IPS-11a (cell line): ENCODE results near the gene ARHGAP12.
"Not testable (repeated sequence)": the region's sequence is repeated elsewhere in the genome, so short reads cannot be mapped to it uniquely, and the experiment has no call there.

Experiments
- H3K4me3 ChIP-seq: one replicate; pipeline ENCODE4 v1.5.1; 2013; ENCODE audit warnings: low read depth, low read length, control low read depth

ARHGAP12 gene

GRCh38 chr10:31926160-31926559, 2.5 kb downstream of the ARHGAP12 start:
- H3K4me3 ChIP-seq, result no peak overlapping the region

GRCh38 chr10:31924833-31925232, 3.8 kb downstream of the ARHGAP12 start:
- no peak overlapping the region for H3K4me3 ChIP-seq

GRCh38 chr10:31923389-31923788, 5.2 kb downstream of the ARHGAP12 start:
- no peak overlapping the region for H3K4me3 ChIP-seq

- no peak overlapping the region for H3K4me3 ChIP-seq
Observed at GRCh38 chr10:31921031-31921430, 7.6 kb downstream of the ARHGAP12 start.

GRCh38 chr10:31920538-31920937, 8.1 kb downstream of the ARHGAP12 start:
- no peak overlapping the region for H3K4me3 ChIP-seq

GRCh38 chr10:31918671-31919409, 9.8 kb downstream of the ARHGAP12 start:
- no peak overlapping the region for H3K4me3 ChIP-seq

- no peak overlapping the region for H3K4me3 ChIP-seq
Observed at GRCh38 chr10:31914370-31914769, 14.3 kb downstream of the ARHGAP12 start.

- H3K4me3 ChIP-seq, result no peak overlapping the region
Observed at GRCh38 chr10:31912898-31913850, 15.5 kb downstream of the ARHGAP12 start.

- no peak overlapping the region for H3K4me3 ChIP-seq
Observed at GRCh38 chr10:31912289-31912688, 16.3 kb downstream of the ARHGAP12 start.

- no peak overlapping the region for H3K4me3 ChIP-seq
Observed at GRCh38 chr10:31910016-31910415, 18.6 kb downstream of the ARHGAP12 start.

GRCh38 chr10:31908157-31908556, 20.5 kb downstream of the ARHGAP12 start:
- no peak overlapping the region for H3K4me3 ChIP-seq

GRCh38 chr10:31906039-31906438, 22.6 kb downstream of the ARHGAP12 start:
- H3K4me3 ChIP-seq, result no peak overlapping the region

GRCh38 chr10:31905586-31905985, 23.0 kb downstream of the ARHGAP12 start:
- no peak overlapping the region for H3K4me3 ChIP-seq

GRCh38 chr10:31902625-31903024, 26.0 kb downstream of the ARHGAP12 start:
- no peak overlapping the region for H3K4me3 ChIP-seq

- H3K4me3 ChIP-seq, result no peak overlapping the region
Observed at GRCh38 chr10:31897506-31897905, 31.1 kb downstream of the ARHGAP12 start.

- H3K4me3 ChIP-seq, result no peak overlapping the region
Observed at GRCh38 chr10:31896968-31897384, 31.7 kb downstream of the ARHGAP12 start.

GRCh38 chr10:31895722-31896121, 32.9 kb downstream of the ARHGAP12 start:
- not testable (repeated sequence) for H3K4me3 ChIP-seq

- no peak overlapping the region for H3K4me3 ChIP-seq
Observed at GRCh38 chr10:31888442-31888841, 40.2 kb downstream of the ARHGAP12 start.

- H3K4me3 ChIP-seq, result no peak overlapping the region
Observed at GRCh38 chr10:31887850-31888249, 40.8 kb downstream of the ARHGAP12 start.

GRCh38 chr10:31886885-31887284, 41.7 kb downstream of the ARHGAP12 start:
- H3K4me3 ChIP-seq, result no peak overlapping the region

GRCh38 chr10:31885971-31886370, 42.7 kb downstream of the ARHGAP12 start:
- no peak overlapping the region for H3K4me3 ChIP-seq

GRCh38 chr10:31884386-31884785, 44.2 kb downstream of the ARHGAP12 start:
- no peak overlapping the region for H3K4me3 ChIP-seq
